GM18951 (cell line): ENCODE measurements around the gene PRR33.
A peak's percentile ranks its signal among the peaks of the same experiment; 100 is the strongest.
"Not testable (repeated sequence)": the region's sequence is repeated elsewhere in the genome, so short reads cannot be mapped to it uniquely, and the experiment has no call there.

Experiments used
- POLR2A ChIP-seq: IDR thresholded peaks from 4 replicates; pipeline ENCODE4 v1.6.1; 2011; ENCODE audit warnings: mild to moderate bottlenecking; ENCODE audit not compliant: insufficient read length, insufficient read depth; ENCODE audit errors: extremely low read depth
- in situ Hi-C: fragments of 300-500 bp; cut with MboI; formaldehyde crosslinking; loops from one replicate; pipeline ENCODE4 v1.12.0; 2022; ENCODE audit warnings: low sequenced_read_pairs, mixed read lengths, inconsistent platforms; ENCODE audit not compliant: unreplicated experiment

PRR33 gene

GRCh38 chr11:1896468-1896867 lies 4.8 kb upstream of the PRR33 start:
- in situ Hi-C loops, result loop anchor here (5.0 kb wide), 1 partner anchor 46 kb away; no protein-coding TSS in a partner anchor
- no peak for TF ChIP-seq POLR2A

GRCh38 chr11:1894759-1895158 lies 3.1 kb upstream of the PRR33 start:
- no peak for TF ChIP-seq POLR2A
- in situ Hi-C loops, result loop anchor here (5.0 kb wide), 1 partner anchor 48 kb away; no protein-coding TSS in a partner anchor

- in situ Hi-C loops, result no loop called here
- TF ChIP-seq POLR2A, result no peak
Measured at GRCh38 chr11:1893581-1894359, 2.1 kb upstream of the PRR33 start.

DNA sequence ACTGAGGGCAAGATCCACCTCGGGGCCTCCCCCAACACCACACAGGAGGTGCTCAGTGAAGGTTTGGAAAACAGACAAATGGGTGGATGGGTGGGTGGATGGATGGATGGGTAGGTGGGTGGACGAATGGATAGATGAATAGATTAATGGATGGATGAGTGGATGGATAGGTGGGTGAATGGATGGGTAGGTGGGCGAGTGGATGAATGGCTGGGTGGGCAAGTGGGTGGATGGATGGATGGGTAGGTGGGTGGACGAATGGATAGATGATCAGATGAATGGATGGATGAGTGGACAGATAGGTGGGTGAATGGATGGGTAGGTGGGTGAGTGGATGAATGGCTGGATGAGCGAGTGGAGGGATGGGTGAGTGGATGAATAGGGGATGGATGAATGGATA lies 863 bp upstream of the PRR33 start:
- in situ Hi-C loops, result no loop called here
- no peak for TF ChIP-seq POLR2A

DNA sequence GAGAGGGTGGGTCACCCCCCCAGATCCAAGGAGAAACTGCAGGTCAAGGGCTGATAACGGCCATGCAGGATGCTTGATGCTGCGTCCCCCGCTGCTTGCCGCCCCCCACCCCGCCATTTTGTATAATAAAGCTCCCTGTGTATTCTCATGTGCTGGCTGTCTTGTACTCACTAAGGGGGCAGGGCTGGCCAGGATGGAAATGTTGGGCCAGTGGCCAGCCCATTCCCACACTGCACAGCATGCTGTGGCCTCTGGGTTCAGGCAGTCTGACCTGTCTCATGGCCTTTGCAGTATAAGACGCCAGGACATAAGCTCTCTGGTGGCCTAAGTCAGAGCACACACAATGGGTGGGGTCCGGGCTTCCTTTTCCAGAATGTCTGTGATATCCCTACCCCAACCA lies 421 bp upstream of the PRR33 start:
- in situ Hi-C loops, result no loop called here
- no peak for TF ChIP-seq POLR2A

DNA sequence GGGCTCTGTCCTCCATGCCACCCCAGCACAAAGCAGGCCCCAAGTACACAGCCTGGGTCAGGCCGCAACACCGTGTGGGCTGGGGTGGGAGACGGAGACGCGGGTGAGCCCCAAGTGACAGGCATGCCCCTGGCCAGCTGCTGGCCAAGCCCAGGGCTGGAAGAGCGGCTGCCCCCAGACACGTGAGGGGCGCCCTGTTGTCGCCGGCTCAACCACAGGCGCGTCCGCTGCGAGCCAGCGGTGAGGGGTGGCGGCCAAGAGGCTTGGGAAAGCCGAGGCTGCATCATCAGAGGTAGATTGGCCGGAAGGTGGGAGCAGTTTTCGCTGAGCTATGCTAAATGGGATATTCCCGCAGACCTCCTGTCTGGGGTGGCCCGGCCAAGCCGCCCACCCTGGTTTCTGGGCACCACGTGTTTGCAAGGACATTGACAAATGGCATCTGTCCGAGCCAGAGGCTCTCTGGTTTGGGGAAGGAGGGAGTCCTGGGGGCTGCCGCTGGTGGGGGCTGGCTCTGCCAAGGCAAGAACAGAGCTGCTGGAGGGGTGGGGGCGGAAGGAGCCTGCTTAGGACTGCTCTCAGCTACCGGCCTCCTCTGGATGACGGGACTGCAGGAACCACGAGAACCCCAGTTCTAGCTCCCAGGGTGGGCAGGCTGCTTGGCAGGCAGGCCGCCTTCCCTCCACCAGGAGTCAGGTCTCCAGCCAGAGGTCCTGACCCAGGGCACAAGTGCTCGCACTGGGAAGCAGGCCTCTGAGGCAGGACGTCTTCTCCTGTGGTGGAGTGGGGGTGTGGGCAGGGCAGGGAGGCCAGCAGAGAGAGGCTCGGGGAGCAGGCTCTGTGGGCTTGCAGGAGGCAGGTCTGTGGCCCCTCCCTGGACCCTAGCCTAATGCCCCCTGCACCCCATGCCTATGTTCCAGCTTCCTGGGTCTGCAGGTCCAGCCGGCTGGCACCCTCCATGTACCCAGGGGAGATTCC lies 552 bp downstream of the PRR33 start:
- in situ Hi-C loops, result no loop called here
- peak; percentile 10 for TF ChIP-seq POLR2A

- in situ Hi-C loops, result no loop called here
- no peak for TF ChIP-seq POLR2A
Measured at GRCh38 chr11:1889941-1890855, 1.5 kb downstream of the PRR33 start.

GRCh38 chr11:1889224-1889930 lies 2.3 kb downstream of the PRR33 start:
- no peak for TF ChIP-seq POLR2A
- in situ Hi-C loops, result no loop called here

DNA sequence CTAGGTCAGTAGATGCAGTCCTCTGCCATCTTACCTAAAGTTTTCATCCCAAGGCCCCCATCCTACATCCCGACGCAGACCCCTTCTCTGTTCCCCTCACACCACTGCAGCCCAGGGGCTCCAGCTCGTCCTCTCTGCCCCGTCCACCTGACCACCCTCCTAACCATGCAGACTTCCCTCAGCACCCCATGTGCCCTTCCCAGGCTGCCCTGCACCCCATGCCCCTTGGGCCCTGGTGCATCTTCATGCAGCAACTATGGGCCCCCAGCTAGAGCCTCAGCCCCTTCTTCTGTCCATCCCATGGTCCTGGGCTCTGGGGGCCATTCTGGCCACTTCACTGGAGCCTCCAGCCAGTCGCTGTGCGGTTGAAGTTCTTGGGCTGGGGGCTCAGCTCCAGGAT lies 2.9 kb downstream of the PRR33 start:
- in situ Hi-C loops, result no loop called here
- no peak for TF ChIP-seq POLR2A

GRCh38 chr11:1888347-1888753 lies 3.3 kb downstream of the PRR33 start:
- in situ Hi-C loops, result no loop called here
- TF ChIP-seq POLR2A, result no peak

GRCh38 chr11:1887451-1888346 lies 4.0 kb downstream of the PRR33 start:
- TF ChIP-seq POLR2A, result no peak
- in situ Hi-C loops, result no loop called here

- in situ Hi-C loops, result not testable (repeated sequence)
Measured at GRCh38 chr11:1886551-1886950, 5.1 kb downstream of the PRR33 start.
